ENCODE results near the gene BTBD18.
A peak's percentile ranks its signal among the peaks of the same experiment; 100 is the strongest.

The BTBD18 gene

DNA sequence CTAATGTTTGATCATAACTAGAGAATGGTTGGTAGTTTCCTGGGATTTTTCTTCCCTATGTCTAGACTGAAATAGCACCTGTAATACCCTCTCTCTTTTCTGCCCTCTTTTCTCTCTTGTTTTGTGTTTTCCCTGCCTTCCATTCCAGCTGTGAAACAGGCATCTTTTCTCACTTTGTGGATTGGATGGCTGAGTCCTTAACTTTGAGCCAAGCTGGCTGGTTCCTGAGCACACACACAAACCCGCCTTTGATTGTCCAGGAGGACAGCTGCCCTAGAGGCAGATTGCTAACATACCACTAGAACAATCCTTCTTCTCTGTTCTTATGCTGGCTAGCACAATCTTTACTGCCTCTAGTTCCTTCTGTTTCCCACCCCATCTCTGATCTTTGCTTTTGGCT lies 27.7 kb upstream of the BTBD18 start:
- peak; percentile 72 for TF ChIP-seq SNAI2 (CRISPR knock-in tag; IDR thresholded peaks at IDR 0.05)
- no peak for TF ChIP-seq BACH2 (CRISPR knock-in tag; IDR thresholded peaks at IDR 0.05; ENCODE audit: borderline replicate concordance)
- no peak for TF ChIP-seq RARB (CRISPR knock-in tag; IDR thresholded peaks at IDR 0.05)
- peak; percentile 56 for ATAC-seq

DNA sequence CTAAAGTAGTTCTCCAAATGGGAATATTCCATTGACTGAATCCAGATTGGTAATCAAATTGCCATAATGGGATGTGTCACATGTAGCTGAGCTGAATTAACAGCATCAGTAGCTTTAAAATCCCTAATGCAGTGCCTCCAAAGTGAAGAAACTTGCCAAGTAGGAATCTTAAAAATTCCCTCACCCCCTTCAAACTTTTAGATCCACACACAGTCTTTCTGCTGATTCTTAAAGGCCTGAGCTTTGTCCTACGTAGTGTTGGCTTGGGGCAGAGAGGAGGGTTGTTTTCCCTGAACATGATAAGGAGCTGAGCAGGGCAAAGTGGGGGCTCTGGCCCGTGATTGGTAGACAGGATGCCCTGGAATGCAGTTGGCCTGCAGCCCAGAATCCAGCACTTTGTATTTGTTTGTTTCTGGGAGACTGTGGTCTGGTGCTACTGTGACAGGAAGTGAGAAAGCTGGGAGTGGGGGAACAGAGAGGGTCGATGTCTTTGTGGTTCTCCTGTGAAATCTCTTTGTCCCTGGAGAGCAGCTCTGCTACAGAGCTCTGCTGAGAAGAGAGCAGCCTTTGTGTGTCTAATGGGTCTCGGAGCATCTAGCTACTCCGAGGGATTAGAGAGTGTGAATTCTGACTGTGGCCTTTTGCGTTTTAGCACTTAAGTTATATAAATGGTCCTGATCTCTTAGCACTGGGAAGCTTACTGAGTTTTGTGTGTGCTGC lies 26.9 kb upstream of the BTBD18 start:
- TF ChIP-seq ESRRG (CRISPR knock-in tag; IDR thresholded peaks at IDR 0.05) (no peak), ZNF8 (CRISPR knock-in tag; IDR thresholded peaks at IDR 0.05) (0 out of 2 replicates have a peak, but pooled peaks have one; percentile 38), RARB (CRISPR knock-in tag; IDR thresholded peaks at IDR 0.05) (no peak), CSDC2 (CRISPR knock-in tag; IDR thresholded peaks at IDR 0.05) (no peak), OSR1 (CRISPR knock-in tag; IDR thresholded peaks at IDR 0.05) (no peak), ISL1 (CRISPR knock-in tag; IDR thresholded peaks at IDR 0.05) (peak; percentile 57), BACH2 (CRISPR knock-in tag; IDR thresholded peaks at IDR 0.05; ENCODE audit: borderline replicate concordance) (no peak), ZC3H10 (CRISPR knock-in tag; IDR thresholded peaks at IDR 0.05) (no peak), ZNF70 (CRISPR knock-in tag; IDR thresholded peaks at IDR 0.05) (0 out of 2 replicates have a peak, but pooled peaks have one; percentile 37), ZFP30 (CRISPR knock-in tag; IDR thresholded peaks at IDR 0.05) (no peak), ARNTL (CRISPR knock-in tag; IDR thresholded peaks at IDR 0.05; ENCODE audit: borderline replicate concordance, low read depth) (no peak), GLIS3 (CRISPR knock-in tag; IDR thresholded peaks at IDR 0.05) (no peak), TCF4 (CRISPR knock-in tag; IDR thresholded peaks at IDR 0.05; ENCODE audit: borderline replicate concordance) (no peak; the same call in 1 of the 2 replicates)
- TF ChIP-seq, protein P1, sequence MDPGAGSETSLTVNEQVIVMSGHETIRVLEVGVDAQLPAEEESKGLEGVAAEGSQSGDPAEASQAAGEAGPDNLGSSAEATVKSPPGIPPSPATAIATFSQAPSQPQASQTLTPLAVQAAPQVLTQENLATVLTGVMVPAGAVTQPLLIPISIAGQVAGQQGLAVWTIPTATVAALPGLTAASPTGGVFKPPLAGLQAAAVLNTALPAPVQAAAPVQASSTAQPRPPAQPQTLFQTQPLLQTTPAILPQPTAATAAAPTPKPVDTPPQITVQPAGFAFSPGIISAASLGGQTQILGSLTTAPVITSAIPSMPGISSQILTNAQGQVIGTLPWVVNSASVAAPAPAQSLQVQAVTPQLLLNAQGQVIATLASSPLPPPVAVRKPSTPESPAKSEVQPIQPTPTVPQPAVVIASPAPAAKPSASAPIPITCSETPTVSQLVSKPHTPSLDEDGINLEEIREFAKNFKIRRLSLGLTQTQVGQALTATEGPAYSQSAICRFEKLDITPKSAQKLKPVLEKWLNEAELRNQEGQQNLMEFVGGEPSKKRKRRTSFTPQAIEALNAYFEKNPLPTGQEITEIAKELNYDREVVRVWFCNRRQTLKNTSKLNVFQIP (CRISPR knock-in tag; IDR thresholded peaks at IDR 0.05; ENCODE audit: borderline replicate concordance, low read depth): no peak
- TF ChIP-seq, protein P2, sequence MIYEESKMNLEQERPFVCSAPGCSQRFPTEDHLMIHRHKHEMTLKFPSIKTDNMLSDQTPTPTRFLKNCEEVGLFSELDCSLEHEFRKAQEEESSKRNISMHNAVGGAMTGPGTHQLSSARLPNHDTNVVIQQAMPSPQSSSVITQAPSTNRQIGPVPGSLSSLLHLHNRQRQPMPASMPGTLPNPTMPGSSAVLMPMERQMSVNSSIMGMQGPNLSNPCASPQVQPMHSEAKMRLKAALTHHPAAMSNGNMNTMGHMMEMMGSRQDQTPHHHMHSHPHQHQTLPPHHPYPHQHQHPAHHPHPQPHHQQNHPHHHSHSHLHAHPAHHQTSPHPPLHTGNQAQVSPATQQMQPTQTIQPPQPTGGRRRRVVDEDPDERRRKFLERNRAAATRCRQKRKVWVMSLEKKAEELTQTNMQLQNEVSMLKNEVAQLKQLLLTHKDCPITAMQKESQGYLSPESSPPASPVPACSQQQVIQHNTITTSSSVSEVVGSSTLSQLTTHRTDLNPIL (CRISPR knock-in tag; IDR thresholded peaks at IDR 0.05; ENCODE audit: low read depth): no peak
- TF ChIP-seq, protein P3, sequence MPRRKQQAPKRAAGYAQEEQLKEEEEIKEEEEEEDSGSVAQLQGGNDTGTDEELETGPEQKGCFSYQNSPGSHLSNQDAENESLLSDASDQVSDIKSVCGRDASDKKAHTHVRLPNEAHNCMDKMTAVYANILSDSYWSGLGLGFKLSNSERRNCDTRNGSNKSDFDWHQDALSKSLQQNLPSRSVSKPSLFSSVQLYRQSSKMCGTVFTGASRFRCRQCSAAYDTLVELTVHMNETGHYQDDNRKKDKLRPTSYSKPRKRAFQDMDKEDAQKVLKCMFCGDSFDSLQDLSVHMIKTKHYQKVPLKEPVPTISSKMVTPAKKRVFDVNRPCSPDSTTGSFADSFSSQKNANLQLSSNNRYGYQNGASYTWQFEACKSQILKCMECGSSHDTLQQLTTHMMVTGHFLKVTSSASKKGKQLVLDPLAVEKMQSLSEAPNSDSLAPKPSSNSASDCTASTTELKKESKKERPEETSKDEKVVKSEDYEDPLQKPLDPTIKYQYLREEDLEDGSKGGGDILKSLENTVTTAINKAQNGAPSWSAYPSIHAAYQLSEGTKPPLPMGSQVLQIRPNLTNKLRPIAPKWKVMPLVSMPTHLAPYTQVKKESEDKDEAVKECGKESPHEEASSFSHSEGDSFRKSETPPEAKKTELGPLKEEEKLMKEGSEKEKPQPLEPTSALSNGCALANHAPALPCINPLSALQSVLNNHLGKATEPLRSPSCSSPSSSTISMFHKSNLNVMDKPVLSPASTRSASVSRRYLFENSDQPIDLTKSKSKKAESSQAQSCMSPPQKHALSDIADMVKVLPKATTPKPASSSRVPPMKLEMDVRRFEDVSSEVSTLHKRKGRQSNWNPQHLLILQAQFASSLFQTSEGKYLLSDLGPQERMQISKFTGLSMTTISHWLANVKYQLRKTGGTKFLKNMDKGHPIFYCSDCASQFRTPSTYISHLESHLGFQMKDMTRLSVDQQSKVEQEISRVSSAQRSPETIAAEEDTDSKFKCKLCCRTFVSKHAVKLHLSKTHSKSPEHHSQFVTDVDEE (CRISPR knock-in tag; IDR thresholded peaks at IDR 0.05): 0 out of 2 replicates have a peak, but pooled peaks have one; percentile 36
- TF ChIP-seq, protein P4, sequence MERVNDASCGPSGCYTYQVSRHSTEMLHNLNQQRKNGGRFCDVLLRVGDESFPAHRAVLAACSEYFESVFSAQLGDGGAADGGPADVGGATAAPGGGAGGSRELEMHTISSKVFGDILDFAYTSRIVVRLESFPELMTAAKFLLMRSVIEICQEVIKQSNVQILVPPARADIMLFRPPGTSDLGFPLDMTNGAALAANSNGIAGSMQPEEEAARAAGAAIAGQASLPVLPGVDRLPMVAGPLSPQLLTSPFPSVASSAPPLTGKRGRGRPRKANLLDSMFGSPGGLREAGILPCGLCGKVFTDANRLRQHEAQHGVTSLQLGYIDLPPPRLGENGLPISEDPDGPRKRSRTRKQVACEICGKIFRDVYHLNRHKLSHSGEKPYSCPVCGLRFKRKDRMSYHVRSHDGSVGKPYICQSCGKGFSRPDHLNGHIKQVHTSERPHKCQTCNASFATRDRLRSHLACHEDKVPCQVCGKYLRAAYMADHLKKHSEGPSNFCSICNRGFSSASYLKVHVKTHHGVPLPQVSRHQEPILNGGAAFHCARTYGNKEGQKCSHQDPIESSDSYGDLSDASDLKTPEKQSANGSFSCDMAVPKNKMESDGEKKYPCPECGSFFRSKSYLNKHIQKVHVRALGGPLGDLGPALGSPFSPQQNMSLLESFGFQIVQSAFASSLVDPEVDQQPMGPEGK (CRISPR knock-in tag; IDR thresholded peaks at IDR 0.05; ENCODE audit: borderline replicate concordance): 0 out of 2 replicates have a peak, but pooled peaks have one; percentile 60
- ATAC-seq: peak; percentile 97

DNA sequence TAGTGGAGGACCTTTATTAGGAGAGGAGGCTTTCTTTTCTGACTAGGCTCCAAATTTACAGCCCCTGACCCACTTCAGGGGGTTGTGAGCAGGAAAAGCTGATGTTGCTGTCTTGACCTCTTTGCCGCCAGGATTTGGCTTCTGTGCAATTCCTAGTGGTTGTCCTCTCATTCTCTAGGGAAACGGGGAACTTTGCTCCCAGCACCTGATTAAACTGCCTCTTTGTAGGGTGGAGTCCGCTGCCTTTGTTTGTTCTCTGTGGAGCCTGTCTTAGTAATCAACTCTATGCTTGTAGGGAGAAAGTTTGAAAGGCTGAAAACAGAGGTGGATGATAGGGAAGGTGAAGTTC lies 26.3 kb upstream of the BTBD18 start:
- no peak for ATAC-seq
- TF ChIP-seq, protein P1 (CRISPR knock-in tag; IDR thresholded peaks at IDR 0.05; ENCODE audit: borderline replicate concordance, low read depth): no peak
- TF ChIP-seq, protein P4 (CRISPR knock-in tag; IDR thresholded peaks at IDR 0.05; ENCODE audit: borderline replicate concordance): no peak
- TF ChIP-seq CSDC2 (CRISPR knock-in tag; IDR thresholded peaks at IDR 0.05) (no peak), ZFP3 (CRISPR knock-in tag; IDR thresholded peaks at IDR 0.05) (no peak), ZNF565 (CRISPR knock-in tag; conservative IDR thresholded peaks at IDR 0.05; ENCODE audit: low read depth) (no peak), PPARA (CRISPR knock-in tag; IDR thresholded peaks at IDR 0.05; ENCODE audit: borderline replicate concordance) (no peak), ISL1 (CRISPR knock-in tag; IDR thresholded peaks at IDR 0.05) (no peak), ZNF70 (CRISPR knock-in tag; IDR thresholded peaks at IDR 0.05) (no peak), TOX (CRISPR knock-in tag; IDR thresholded peaks at IDR 0.05; ENCODE audit: borderline replicate concordance) (no peak)
- TF ChIP-seq, protein P5, sequence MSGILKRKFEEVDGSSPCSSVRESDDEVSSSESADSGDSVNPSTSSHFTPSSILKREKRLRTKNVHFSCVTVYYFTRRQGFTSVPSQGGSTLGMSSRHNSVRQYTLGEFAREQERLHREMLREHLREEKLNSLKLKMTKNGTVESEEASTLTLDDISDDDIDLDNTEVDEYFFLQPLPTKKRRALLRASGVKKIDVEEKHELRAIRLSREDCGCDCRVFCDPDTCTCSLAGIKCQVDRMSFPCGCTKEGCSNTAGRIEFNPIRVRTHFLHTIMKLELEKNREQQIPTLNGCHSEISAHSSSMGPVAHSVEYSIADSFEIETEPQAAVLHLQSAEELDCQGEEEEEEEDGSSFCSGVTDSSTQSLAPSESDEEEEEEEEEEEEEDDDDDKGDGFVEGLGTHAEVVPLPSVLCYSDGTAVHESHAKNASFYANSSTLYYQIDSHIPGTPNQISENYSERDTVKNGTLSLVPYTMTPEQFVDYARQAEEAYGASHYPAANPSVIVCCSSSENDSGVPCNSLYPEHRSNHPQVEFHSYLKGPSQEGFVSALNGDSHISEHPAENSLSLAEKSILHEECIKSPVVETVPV (CRISPR knock-in tag; IDR thresholded peaks at IDR 0.05): no peak

All from SK-N-SH treated with all-trans-retinoic acid at 6 μM for 48 hours (cell line).